NB4 (cell line): ENCODE measurements around the gene PCCA.

Experiments used
- POLR2A ChIP-seq: IDR thresholded peaks from 2 replicates; pipeline ENCODE4 v1.6.1; 2011; ENCODE audit warnings: mild to moderate bottlenecking; ENCODE audit not compliant: insufficient read length; ENCODE audit errors: extremely low read depth
- TF ChIP-seq, protein P1 (sequence below): IDR thresholded peaks from one replicate; pipeline ENCODE4 v1.5.1; 2012; ENCODE audit warnings: low read depth, low read length

- TF ChIP-seq, protein P1, sequence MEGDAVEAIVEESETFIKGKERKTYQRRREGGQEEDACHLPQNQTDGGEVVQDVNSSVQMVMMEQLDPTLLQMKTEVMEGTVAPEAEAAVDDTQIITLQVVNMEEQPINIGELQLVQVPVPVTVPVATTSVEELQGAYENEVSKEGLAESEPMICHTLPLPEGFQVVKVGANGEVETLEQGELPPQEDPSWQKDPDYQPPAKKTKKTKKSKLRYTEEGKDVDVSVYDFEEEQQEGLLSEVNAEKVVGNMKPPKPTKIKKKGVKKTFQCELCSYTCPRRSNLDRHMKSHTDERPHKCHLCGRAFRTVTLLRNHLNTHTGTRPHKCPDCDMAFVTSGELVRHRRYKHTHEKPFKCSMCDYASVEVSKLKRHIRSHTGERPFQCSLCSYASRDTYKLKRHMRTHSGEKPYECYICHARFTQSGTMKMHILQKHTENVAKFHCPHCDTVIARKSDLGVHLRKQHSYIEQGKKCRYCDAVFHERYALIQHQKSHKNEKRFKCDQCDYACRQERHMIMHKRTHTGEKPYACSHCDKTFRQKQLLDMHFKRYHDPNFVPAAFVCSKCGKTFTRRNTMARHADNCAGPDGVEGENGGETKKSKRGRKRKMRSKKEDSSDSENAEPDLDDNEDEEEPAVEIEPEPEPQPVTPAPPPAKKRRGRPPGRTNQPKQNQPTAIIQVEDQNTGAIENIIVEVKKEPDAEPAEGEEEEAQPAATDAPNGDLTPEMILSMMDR, result no peak
- no peak for TF ChIP-seq POLR2A
Measured at GRCh38 chr13:100532836-100533435, 444.0 kb downstream of the PCCA start.
